ENCODE results near the gene C17orf100. TPM values are rescaled to one million over a fixed set of nuclear protein-coding genes. Genes with fewer than 3 reads are reported as not detected.

C17orf100 gene
- total and polyA plus RNA-seq, 2 of the 13 experiments (the other 11 are each of a cell fraction or from before 2014, with no cell fraction given) = 3.6 to 8.7 TPM

- no peak for TF ChIP-seq PRDM4 (CRISPR knock-in tag; IDR thresholded peaks at IDR 0.05; ENCODE audit: borderline replicate concordance)
- TF ChIP-seq THAP8 (CRISPR knock-in tag; IDR thresholded peaks at IDR 0.05; ENCODE audit: borderline replicate concordance) = no peak
- no peak for TF ChIP-seq PLRG1 (conservative IDR thresholded peaks at IDR 0.05)
- TF ChIP-seq HMG20A (CRISPR knock-in tag; IDR thresholded peaks at IDR 0.05; ENCODE audit: borderline replicate concordance) = peak; percentile 94
- peak; percentile 6; the same call in 1 of the 2 replicates for TF ChIP-seq ZNF431 (CRISPR knock-in tag; IDR thresholded peaks at IDR 0.05; ENCODE audit: borderline replicate concordance, low read depth)
- TF ChIP-seq ZNF652 (CRISPR knock-in tag; IDR thresholded peaks at IDR 0.05; ENCODE audit: borderline replicate concordance, low read depth) = peak; percentile 23; the same call in 1 of the 2 replicates
- TF ChIP-seq PCBP2 (optimal IDR thresholded peaks at IDR 0.05; ENCODE audit: low read depth, low read length, poor library complexity, severe bottlenecking) = no peak
- no peak for TF ChIP-seq ZNF383 (CRISPR knock-in tag; IDR thresholded peaks at IDR 0.05; ENCODE audit: borderline replicate concordance)
- peak; percentile 53; the same call in 1 of the 2 replicates for TF ChIP-seq ZNF460 (CRISPR knock-in tag; IDR thresholded peaks at IDR 0.05; ENCODE audit: borderline replicate concordance)
- TF ChIP-seq HNF4A (CRISPR knock-in tag; IDR thresholded peaks at IDR 0.05) = peak; percentile 100
- TF ChIP-seq ZNF160 (CRISPR knock-in tag; IDR thresholded peaks at IDR 0.05) = no peak; the same call in 1 of the 2 replicates
- no peak for TF ChIP-seq E2F5 (CRISPR knock-in tag; conservative IDR thresholded peaks at IDR 0.05)
- peak; percentile 91 for TF ChIP-seq HDAC2 (CRISPR knock-in tag; IDR thresholded peaks at IDR 0.05)
- no peak for TF ChIP-seq ZFYVE20 (CRISPR knock-in tag; IDR thresholded peaks at IDR 0.05; ENCODE audit: borderline replicate concordance, low read depth)
- TF ChIP-seq THAP7 (CRISPR knock-in tag; IDR thresholded peaks at IDR 0.05) = no peak
- TF ChIP-seq AKNA (CRISPR knock-in tag; IDR thresholded peaks at IDR 0.05; ENCODE audit: borderline replicate concordance) = no peak
- peak; percentile 100 for TF ChIP-seq BCL6 (CRISPR knock-in tag; IDR thresholded peaks at IDR 0.05)
Measured at GRCh38 chr17:6699997-6700947, 48.7 kb downstream of the C17orf100 start (continued).
